T-helper 17 cell (primary cell): ENCODE results near the gene TTI1. TPM values are rescaled to one million over a fixed set of nuclear protein-coding genes. Genes with fewer than 3 reads are reported as not detected.

ENCODE experiments used
- ATAC-seq: fragments of 150-1000 bp; cut with Tn5 transposase; 2 replicates; pipeline ENCODE4 v1.10.0; 2021; ENCODE audit warnings: mild to moderate bottlenecking, moderate library complexity
- DNase-seq, 3 donors: peaks; one replicate each; pipeline versions ENCODE4 v3.0.0 to v3.0.0-alpha.2; 2020 to 2021
- H3K9me3 ChIP-seq: one replicate; pipeline ENCODE4 v1.7.0; 2013; ENCODE audit warnings: low read length, mild to moderate bottlenecking; ENCODE audit not compliant: control insufficient read depth, poor library complexity, severe bottlenecking
- H3K27ac Mint-ChIP-seq: one replicate; pipeline ENCODE4 v1.8.0; 2022; ENCODE audit warnings: mild to moderate bottlenecking, moderate library complexity, mixed read lengths
- H3K27me3 Mint-ChIP-seq: one replicate; pipeline ENCODE4 v1.8.0; 2022; ENCODE audit warnings: mixed read lengths
- H3K36me3 Mint-ChIP-seq: one replicate; pipeline ENCODE4 v1.8.0; 2022; ENCODE audit warnings: low read depth, mixed read lengths
- H3K4me1 Mint-ChIP-seq: one replicate; pipeline ENCODE4 v1.8.0; 2022; ENCODE audit warnings: mild to moderate bottlenecking, mixed read lengths
- H3K4me3 Mint-ChIP-seq: one replicate; pipeline ENCODE4 v1.8.0; 2022; ENCODE audit warnings: mild to moderate bottlenecking, moderate library complexity, mixed read lengths
- total RNA-seq, 4 donors: library from RNA in 2 of 4; stranded (reverse) in 2 of 4; gene quantifications; one replicate each; pipeline ENCODE4 v1.2.3 and lab custom pipeline; 2022 to 2026

The TTI1 gene
- total RNA-seq, 2 donors from 2014 or later, result 15.5 to 16.0 TPM

DNA sequence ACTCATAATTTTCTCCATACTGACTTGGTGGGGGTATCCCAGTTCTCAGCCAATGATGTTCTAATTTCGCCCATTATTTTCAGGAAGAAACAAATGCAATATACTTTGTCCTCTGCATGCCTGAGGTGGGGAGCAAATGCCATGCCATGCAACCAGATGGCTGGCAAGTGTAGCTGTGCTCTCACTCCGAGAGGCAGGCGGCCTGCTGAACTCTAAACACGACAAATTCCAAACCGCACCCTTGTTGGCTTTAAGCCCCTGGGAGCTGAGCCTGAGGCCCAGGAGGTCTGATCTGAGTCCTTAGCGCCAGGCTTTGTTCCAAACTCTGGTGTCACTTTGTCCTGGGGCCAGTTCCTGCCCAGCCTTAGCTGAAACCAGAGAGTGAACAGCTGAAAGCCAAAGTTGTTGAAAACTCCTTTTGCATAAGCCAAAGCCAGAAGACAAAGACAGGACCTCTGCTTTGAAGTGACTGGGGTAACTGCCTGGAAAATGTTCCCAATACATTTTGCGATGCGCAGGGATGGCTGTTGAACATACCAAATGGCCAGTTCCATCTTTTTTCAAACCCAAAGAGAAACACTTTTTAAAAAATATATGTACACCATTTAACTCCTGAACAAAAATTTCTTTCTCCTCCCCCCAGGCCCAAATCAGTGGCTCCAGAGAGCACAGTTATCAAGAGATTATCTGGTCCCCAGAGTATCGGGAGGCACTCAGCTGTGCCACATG is 46.2 kb downstream of the TTI1 start:
- DNase-seq (no peak), ATAC-seq (no peak)
- Mint-ChIP-seq H3K4me1 (peaks cover 5% of the 10 kb centered on the region), H3K27me3 (no peaks in the 10 kb centered on the region), H3K4me3 (no peak overlapping the region), H3K27ac (no peak overlapping the region), H3K36me3 (peaks cover 8% of the 10 kb centered on the region)
- H3K9me3 ChIP-seq, result no peaks in the 10 kb centered on the region

DNA sequence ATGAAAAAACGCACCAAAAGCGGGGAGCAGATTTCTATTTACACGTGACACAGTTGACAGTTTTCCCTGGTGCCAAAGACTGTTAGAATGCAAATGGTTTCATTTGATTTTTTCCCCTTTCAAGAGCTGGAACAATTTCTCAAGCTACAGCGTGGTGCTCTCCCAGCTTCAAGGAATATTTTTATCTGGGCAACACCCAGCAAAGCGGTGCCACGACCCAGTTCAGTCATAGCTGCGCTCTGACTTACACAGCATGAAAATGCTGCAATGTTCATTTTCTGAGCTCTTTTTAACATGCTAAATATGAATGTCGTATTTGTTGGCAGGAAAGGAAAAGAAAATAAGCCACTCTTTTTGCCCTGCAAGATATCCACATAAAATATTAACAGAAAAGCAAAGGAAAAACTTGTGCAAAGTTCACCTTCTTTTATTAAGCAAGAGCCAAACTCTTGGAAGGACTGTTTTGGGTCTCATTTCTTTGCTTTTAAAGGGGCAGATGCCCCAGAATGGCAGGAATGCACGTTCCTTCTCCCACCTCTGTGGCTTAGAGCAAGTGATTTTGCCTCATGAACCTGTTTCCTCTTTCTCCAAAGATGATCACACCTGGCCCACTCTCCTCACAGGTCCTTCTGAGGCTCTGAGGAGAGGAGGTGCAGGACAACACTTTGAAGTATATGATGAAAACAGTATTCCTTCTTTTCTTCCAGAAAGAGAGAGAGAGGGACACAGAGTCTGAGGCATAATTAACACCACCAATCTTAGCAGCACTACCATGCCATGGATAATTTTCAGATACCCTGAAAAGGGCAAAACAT is 47.0 kb downstream of the TTI1 start:
- Mint-ChIP-seq H3K27ac (no peak overlapping the region), H3K36me3 (peaks cover 14% of the 10 kb centered on the region), H3K27me3 (no peaks in the 10 kb centered on the region), H3K4me3 (no peak overlapping the region), H3K4me1 (peaks cover 5% of the 10 kb centered on the region)
- no peak for DNase-seq
- ATAC-seq, result no peak
- H3K9me3 ChIP-seq, result no peaks in the 10 kb centered on the region

DNA sequence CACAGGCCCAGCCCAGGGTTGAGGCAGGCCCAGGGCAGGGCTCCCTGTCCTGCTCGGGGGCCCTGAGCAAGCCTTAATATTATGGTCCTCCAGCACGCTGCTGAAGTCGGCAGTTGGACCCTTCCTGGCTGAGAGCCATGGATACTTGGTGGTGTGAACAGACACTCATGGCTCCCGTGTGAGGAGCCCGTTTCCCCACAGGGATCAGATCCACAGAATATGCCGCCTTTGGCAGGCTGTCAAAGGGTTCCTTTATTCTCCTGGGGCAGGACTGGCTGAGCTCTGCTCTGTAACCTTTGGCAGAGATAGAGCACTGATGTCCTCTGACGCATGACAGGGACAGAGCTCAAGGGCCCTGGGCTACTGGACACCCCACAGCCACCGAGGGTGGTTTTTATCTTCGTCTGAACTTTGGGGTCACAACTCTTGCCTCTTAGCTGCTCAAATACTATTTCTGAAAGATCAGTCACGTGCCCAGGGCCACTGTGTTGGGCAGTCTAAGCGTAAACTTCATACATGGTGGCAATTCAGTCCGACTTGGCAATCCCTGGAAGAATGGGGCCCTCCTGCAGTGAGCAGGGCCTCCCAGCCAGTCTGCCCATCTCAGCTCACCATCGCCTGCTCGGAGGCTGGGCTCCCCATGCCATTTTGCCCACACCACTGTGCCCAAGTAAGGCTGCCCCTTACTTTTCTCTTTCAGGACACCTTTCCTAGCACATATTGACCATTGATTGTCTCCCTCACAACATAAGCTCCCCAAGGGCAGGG is 49.1 kb downstream of the TTI1 start:
- no peaks in the 10 kb centered on the region for H3K9me3 ChIP-seq
- no peaks in the 10 kb centered on the region for H3K4me1 Mint-ChIP-seq
- H3K27me3 Mint-ChIP-seq, result no peaks in the 10 kb centered on the region
- H3K27ac Mint-ChIP-seq, result no peak overlapping the region
- no peak for DNase-seq
- peaks cover 14% of the 10 kb centered on the region for H3K36me3 Mint-ChIP-seq
- H3K4me3 Mint-ChIP-seq, result no peak overlapping the region
- ATAC-seq, result no peak

DNA sequence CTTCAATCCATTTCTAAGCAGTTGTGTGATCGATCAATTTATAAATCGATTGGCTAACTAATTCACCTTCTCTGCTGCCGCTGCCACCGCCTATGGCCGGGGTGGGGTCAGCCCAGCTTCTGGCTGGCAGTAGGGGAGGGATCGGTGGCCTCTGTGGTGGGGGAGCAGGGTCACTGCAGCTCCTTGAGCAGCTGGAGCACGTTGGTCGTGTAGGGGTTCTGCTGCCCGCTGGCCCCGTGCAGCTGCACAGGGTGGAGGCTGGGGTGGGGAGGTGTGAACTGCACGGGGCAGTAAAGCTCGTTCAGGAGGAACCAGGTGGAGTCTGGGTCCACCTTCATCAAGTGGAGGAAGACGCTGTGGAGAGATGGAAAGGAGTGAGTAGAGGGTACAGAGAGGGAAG is 50.0 kb downstream of the TTI1 start:
- no peaks in the 10 kb centered on the region for H3K9me3 ChIP-seq
- H3K4me1 Mint-ChIP-seq, result no peaks in the 10 kb centered on the region
- ATAC-seq, result no peak
- H3K27me3 Mint-ChIP-seq, result no peaks in the 10 kb centered on the region
- peaks cover 6% of the 10 kb centered on the region for H3K36me3 Mint-ChIP-seq
- no peak for DNase-seq
- H3K4me3 Mint-ChIP-seq, result no peak overlapping the region
- no peak overlapping the region for H3K27ac Mint-ChIP-seq

DNA sequence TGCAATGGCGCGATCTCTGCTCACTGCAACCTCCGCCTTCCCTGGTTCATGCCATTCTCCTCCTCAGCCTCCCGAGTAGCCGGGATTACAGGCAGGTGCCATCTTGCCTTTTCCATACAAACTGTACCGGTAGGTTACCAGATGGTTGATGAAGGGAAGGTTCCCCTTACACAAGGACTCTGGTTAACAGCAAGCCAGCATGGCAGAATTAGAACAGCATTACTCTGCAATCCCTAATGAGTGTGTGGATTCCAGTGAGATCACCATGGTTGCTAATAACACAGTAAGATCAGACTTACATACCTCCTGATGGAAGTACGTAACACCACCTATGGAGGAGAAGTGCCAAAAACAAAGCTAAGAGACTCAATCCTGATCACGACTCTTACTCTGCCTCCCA is 51.7 kb downstream of the TTI1 start:
- H3K27ac Mint-ChIP-seq, result no peak overlapping the region
- H3K36me3 Mint-ChIP-seq, result peaks cover 10% of the 10 kb centered on the region

DNA sequence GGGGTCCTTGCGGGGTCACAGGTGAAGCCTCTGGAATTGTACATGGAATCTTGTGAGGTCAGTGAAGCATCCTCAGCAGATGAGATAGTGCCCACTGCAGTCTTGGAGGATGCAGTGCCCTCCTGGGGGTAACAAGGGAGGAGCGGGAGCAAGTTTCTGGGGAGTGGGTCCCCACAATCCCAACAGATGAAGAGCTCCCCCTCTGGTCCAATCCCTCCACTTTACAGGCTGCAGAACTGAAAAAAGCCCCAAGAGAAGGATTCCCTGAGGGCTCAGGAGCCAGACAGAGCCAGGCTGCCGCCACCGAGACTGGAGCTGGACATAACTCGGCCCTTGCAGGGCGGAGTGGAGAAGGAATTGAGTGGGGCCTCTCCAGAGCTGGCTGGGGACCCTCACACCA is 52.4 kb downstream of the TTI1 start:
- ATAC-seq, result no peak
- Mint-ChIP-seq H3K27me3 (no peaks in the 10 kb centered on the region), H3K4me3 (no peak overlapping the region), H3K36me3 (peaks cover 10% of the 10 kb centered on the region), H3K27ac (no peak overlapping the region), H3K4me1 (no peaks in the 10 kb centered on the region)
- DNase-seq, result no peak
- H3K9me3 ChIP-seq, result no peaks in the 10 kb centered on the region

More for the DNA sequence above, 51.7 kb downstream of the TTI1 start:
- no peak overlapping the region for H3K4me3 Mint-ChIP-seq
- DNase-seq (no peak), ATAC-seq (no peak)
- H3K9me3 ChIP-seq, result no peaks in the 10 kb centered on the region
- no peaks in the 10 kb centered on the region for H3K27me3 Mint-ChIP-seq
- no peaks in the 10 kb centered on the region for H3K4me1 Mint-ChIP-seq

DNA sequence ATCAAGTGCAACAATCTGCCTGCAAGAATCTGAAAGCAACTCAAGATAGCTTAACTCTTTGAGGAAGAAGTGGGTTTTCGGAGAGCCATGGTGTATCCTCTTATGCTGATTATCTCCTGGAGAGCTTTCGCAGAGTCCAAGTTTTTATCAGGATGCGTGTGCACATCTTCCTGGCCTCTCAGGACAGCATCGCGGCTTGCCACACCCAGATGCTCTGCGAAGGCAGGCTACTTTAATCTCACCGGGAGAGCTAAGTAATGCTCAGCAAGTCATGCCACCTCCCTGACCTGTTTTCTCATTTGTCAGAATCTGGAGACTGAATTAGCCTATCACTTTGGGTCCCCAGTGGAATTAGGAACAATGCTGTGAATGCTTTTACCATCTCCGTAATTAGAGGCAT is 52.9 kb downstream of the TTI1 start:
- no peaks in the 10 kb centered on the region for H3K27me3 Mint-ChIP-seq
- no peak for ATAC-seq
- peaks cover 10% of the 10 kb centered on the region for H3K36me3 Mint-ChIP-seq
- H3K4me1 Mint-ChIP-seq, result no peaks in the 10 kb centered on the region
- no peak for DNase-seq
- no peak overlapping the region for H3K27ac Mint-ChIP-seq
- no peaks in the 10 kb centered on the region for H3K9me3 ChIP-seq
- H3K4me3 Mint-ChIP-seq, result no peak overlapping the region

DNA sequence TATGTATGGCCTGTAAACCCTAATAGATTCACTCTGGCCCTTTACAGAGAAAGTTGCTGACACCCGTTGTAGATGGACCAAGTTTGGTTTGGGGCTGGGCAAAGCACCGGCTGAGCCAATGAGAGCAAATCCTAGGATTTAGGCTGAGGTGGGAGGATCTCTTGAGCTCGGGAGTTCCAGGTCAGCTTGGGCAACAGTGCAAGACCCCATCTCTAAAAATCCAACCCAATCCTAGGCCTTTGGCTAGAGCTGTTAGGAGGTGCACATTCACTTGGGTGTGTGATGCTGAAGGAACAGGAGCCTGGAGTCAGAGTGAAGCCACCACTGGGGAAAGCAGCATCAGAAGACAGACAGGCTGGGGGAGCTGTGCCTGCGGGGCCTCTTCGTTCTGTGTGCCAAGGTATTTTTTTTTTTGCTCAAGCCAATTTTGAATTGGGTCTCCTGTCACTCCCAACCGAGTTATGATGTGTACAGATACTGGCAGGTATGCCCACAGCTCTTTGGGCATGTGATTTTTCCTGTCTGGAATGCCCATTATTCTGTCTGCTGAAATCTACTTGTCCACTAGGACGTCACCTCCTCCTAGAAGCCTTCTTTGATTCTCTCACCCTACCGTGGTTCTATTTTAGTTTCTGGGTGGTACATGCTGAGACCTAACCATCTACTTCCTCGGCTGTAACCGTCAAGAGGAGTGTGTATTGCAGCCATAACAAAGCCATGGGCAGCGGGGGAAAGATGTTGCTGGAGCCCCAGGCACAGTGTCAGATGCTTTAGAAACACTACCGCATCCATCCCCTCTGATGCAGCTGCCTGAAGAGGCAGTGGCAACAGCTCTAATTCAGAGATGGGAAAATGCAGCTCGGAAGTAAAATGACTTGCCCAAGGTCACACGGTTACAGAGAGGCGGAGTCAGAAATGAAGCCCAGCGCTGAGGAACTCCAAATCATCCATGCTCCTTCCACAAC is 54.0 kb downstream of the TTI1 start:
- H3K4me1 Mint-ChIP-seq, result no peaks in the 10 kb centered on the region
- H3K4me3 Mint-ChIP-seq, result no peak overlapping the region
- no peak for DNase-seq
- no peak for ATAC-seq
- H3K27me3 Mint-ChIP-seq, result no peaks in the 10 kb centered on the region
- H3K9me3 ChIP-seq, result no peaks in the 10 kb centered on the region
- peaks cover 10% of the 10 kb centered on the region for H3K36me3 Mint-ChIP-seq
- H3K27ac Mint-ChIP-seq, result no peak overlapping the region

DNA sequence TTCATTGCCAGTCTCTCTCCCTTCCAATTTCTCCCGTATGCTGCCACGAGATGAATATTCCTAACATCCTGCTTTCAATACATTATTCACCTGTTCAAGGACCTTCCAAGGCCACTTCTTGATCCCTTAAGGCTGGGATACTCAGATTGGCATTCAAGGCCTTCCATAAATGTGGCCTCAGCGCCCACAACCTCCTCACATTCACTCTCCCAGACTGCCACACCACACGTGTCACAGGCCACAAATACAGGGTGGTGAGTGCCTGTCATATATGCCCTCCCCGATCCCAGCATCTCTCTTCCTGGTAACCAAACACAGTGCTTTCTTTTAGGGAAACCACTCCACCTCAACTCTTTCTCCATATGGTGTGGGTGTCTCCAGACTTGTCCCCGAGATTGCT is 55.5 kb downstream of the TTI1 start:
- H3K4me1 Mint-ChIP-seq, result no peaks in the 10 kb centered on the region
- H3K27me3 Mint-ChIP-seq, result no peaks in the 10 kb centered on the region
- DNase-seq (no peak), ATAC-seq (no peak)
- H3K27ac Mint-ChIP-seq, result no peak overlapping the region
- H3K9me3 ChIP-seq, result no peaks in the 10 kb centered on the region
- H3K4me3 Mint-ChIP-seq, result peak overlapping the region; percentile 10
- H3K36me3 Mint-ChIP-seq, result peaks cover 10% of the 10 kb centered on the region

DNA sequence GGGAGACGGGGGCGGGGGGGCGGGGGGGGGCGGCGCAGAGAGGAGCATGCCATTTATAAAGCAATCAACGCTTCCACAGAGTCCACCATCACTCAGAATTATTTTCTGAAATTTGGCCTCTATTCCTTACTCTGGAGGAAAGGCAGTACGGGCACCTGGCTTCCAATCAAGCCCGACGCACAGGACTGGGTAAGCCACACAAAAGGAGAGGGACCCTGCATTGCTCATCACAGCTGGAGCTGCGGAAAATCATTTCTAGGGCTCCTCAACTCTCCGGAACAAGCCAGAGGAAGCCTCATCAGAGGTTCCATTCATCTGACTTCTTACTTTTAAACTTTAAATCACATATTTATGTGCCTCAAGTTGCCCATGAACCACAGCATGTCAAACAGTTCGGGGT is 55.9 kb downstream of the TTI1 start:
- Mint-ChIP-seq H3K36me3 (peaks cover 10% of the 10 kb centered on the region), H3K27me3 (no peaks in the 10 kb centered on the region), H3K4me3 (no peak overlapping the region), H3K4me1 (no peaks in the 10 kb centered on the region), H3K27ac (no peak overlapping the region)
- no peaks in the 10 kb centered on the region for H3K9me3 ChIP-seq
- DNase-seq, result no peak
- ATAC-seq, result no peak

DNA sequence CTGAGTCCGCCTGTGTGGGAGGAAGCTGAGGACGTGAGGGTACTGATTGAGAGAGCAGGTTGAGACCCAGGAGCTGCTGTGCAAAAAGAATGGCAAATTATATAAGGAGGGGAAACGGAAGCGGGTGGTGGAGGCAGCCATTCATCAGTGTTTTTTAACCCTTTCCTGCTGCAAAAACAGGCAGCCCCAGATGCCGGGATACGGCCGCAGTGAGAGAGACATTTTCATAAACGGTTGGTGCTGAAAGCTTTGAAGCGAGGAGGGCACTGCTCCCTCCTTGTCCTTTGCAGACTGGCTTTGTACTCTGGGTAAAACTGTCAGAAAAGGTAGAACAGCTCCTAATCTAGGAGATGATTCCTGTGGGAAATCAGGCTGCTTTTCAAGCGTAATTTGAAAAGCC is 56.4 kb downstream of the TTI1 start:
- Mint-ChIP-seq H3K27me3 (no peaks in the 10 kb centered on the region), H3K4me3 (no peak overlapping the region), H3K4me1 (no peaks in the 10 kb centered on the region), H3K27ac (no peak overlapping the region), H3K36me3 (peaks cover 9% of the 10 kb centered on the region)
- no peaks in the 10 kb centered on the region for H3K9me3 ChIP-seq
- DNase-seq, result no peak
- ATAC-seq, result no peak

DNA sequence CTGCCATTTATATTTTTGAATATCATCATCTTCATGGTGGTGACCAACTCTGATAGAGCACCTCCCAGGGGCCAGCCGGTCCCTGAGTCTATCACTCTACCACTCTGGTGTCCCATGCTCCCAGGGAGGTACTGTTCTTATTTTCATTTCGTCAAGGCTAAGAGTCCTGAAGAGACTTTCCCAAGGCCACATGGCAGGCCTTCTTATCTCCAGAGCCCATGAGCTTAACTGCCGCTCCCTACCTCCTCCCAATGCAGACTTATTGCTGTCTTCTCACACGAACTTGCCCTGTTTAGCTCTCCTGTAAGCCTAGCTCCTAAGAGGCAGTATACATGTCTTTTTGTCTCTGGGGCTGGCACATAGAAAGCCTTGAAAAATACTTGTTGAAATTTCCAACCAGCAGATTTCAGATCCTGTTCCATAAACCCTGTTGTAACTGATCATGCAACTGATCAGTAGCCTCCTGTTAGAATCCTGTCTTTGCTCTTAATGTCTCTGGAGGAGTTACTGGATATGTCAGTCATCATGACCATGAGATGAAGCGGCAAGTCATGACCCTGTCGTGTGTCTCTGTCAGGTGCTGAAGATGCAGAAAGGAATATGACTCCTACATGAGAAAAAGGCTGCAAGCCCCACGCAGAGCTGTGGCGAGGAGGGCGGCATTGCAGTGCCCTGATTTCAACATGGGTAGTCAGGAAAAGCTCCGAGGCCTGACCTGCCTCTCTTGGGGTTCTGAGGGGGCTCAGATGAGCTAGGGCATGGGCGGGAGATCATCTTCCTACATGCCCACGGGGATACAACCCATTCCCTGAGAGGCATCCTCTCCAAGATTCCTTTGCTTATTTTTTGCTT is 60.0 kb downstream of the TTI1 start:
- peaks cover 4% of the 10 kb centered on the region for H3K36me3 Mint-ChIP-seq
- no peak for DNase-seq
- H3K4me1 Mint-ChIP-seq, result no peaks in the 10 kb centered on the region
- H3K4me3 Mint-ChIP-seq, result no peak overlapping the region
- no peaks in the 10 kb centered on the region for H3K9me3 ChIP-seq
- H3K27me3 Mint-ChIP-seq, result no peaks in the 10 kb centered on the region
- ATAC-seq, result no peak
- H3K27ac Mint-ChIP-seq, result no peak overlapping the region
